Measurements from ENCODE around the gene PDXDC1.
"Not testable (repeated sequence)": the region's sequence is repeated elsewhere in the genome, so short reads cannot be mapped to it uniquely, and the experiment has no call there.

The PDXDC1 gene

DNA sequence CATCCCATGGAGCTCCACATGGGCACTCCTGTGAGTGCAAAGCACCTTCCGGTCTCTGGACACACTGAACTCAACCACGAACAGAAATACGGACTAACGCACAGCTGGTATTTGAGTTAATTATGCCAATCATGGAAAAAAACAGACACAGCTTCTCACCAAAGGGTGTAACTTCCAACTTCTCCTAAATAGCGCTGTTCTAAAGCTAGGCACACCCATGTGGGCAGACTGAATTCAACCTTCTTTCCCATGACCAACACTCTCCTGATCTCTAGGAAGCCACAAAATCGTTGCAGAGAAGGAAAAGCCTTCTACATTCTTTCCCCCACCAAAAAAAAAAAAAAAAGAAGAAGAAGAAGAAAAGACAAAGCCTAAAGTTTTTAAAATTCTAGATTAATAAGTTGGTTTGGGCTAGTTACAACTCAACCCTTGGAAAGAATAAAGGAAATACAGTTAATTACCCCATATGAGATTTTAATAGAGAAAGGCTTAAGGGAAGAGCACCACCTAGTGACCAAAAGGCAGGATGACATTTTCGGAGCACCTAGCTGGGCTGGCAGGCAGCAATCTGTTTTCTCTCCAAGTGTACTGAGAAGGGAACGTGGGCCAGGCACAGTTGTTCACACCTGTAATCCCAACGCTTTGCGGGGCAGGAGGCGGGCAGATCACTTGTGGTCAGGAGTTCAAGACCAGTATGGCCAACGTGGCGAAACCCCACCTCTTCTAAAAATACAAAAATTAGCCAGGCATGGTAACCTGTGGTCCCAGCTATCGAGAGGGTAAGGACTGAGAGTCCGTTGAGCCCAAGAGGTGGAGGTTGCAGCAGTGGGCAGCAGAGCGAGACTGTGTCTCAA lies 97.3 kb downstream of the PDXDC1 start:
- ATAC-seq, result peak; percentile 44 to 53

DNA sequence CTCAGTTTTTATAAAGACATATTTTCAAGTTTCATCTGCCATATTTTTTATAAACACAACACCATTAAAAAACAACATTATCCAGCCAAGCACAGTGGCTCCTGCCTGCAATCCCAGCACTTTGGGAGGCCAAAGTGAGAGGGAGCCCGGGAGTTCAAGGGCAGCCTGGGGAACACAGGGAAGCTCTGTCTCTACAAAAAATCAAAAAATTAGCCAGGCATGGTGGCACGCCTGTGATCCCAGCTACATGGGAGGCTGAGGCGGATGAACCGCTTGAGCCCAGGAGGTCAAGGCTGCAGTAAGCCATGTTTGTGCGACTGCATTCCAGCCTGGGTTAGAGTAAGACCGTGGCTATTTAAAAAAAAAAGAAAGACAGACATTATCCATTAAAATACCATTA lies 98.3 kb downstream of the PDXDC1 start:
- ATAC-seq, result no peak

DNA sequence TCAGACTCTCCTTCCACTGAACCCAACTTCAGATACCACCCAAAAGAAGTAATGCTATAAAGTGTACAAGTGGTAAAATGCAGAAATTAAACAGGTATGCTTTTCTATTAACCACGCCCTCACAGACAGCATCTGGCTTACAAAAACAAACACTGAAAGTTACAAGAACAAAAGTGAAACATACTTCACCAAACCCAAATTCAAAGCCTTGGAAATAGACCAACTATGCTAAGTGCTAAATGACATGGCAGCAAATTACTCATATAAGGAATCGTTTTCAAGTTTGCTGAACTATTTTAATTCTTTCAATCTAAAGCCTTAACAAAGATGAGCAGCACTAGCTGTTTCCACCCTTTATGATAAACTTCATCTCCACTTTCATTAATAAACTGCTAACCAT lies 101.3 kb downstream of the PDXDC1 start:
- ATAC-seq, result peak; percentile 56 to 85

DNA sequence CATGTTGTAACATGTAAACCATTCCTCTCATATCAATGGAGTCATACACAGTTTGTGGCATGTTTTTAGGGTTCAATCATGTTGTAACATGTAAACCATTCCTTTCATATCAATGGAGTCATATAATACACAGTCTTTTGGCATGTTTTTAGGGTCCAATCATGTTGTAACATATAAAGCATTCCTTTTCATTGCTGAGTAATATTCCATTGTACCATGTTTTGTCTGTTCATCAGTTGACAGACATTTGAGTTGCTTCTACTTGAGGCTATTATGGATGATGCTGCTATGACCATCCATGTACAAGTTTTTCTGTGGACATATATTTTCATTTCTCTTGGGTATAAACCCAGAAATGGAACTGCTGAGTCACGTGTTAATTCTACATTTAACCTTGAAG lies 106.1 kb downstream of the PDXDC1 start:
- not testable (repeated sequence) for ATAC-seq

DNA sequence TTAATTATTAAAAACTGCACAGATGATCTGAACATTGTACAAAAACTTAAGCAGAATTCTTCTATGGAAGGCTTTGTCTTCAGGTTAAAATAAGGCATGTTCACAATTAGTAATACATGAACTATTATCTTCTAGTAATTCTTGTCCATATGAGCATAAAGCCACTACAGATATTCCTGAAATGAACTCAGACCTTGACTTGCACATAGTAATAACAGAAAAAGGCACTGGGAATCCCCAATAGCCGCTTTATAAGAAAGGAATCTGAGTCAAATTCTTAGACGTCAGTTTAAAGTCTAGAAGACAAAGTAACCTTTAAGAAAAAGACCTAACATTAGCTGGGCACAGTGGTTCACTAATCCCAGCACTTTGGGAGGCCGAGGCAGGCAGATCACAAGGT lies 108.0 kb downstream of the PDXDC1 start:
- peak; percentile 64 to 80 for ATAC-seq

DNA sequence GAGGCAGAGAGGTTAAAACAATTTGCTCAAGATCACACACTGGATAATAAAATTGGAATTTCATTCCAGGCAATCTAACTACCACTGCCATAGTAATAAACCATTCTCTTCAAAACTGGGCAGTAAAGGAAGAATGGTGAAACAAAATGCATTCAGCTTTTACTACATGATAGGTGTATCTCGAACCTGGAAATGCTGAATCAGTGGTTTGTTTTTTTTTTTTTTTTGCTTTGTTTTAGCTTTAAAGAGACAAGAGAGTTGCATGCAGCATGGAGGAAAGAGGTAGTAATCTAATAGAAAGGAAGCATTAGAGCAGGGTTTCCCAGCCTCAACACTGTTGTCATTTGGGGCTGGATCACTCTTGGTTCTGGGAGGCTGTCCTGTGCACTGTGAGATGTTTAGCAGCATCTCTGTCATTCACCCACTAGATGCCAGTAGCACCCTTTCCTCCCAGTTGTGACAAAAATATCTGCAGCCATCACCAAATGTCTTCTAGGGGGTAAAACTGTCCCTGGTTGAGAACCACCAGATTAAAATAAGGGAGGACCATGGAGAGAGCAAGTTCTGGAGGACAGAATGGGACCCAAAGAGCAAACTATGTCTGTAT lies 115.9 kb downstream of the PDXDC1 start:
- ATAC-seq, result not testable (repeated sequence)

DNA sequence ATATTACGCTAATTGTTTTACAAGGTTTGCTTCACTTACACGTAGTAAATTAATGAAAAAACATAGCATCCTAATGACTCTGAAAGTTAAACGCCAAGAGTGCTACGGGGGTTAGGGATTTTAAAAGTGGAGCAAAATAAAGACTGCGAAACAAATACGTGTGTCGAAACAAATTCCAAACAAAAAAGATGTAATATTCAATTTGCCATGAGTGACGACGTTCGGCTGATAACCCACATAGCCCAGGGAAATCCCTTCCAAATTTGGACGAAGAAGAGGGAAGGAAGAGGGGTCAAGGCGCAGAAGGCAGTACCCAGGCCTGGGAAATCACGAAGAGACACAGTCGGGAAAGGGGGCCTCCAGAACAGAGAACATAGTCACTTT lies 118.7 kb downstream of the PDXDC1 start:
- ATAC-seq, result not testable (repeated sequence)

DNA sequence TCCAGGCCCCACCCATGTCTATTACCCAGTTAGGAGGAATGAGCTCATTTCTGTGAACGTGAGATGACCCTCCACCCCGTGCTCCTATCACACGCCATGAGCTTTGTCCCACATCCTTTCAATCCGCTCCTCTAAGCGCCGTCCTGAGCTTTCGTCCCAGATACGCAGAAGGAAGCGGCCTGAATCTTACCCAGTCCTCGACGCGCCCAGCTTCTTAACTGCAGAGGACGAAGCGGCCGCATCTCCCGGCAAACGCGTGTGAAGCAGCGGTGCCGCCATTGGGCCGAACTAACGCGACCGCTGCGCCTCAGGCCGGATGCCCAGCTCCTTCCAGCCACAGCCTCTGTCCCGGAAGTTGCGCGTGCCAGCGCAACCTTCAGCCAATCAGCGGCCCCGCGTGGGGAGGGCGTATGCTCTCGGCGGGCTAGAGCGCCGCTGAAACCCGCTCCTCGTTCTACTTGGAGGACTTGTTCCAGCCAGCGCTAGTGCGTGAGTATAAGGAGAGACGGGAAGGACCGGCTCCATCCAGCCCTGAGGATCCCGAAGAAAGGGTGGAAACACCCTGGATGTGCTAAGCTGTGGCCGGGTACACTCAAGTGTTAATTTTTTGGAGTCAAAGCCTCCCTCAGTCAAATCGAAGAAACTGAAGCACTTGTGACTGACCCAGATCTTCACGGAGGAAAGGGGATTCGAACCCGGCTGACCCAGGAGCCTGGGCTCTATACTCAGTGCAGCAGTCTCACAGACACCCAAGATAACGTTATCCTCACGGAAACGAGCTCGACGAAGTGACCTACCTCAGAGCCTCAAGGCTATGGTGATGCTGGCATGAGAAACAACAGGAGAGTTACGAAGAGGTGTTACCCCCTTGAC lies 119.4 kb downstream of the PDXDC1 start, which contains the start of gene RRN3:
Gene RRN3, minus strand, starts transcription at position 318 of the 873 bp plus-strand sequence. Its CDS starts 39 bp downstream, at position 279.
- ATAC-seq, result peak; percentile 100

DNA sequence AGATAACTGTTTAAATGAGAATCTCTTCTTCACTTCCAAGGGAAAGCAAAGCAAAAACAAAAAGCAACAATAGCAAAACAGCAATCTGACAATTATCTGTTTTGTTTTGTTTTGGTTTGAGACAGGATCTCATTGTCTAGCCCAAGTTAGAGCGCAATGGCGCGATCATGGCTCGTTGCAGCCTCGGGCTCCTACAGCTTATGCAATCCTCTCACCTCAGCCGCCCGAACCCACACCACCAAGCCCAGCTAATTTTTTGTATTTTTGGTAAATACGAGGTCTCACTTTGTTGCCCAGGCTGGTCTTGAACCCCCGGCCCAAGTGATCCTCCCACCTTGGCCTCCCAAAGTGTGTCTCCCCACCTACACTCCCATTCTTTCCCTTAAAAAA lies 121.8 kb downstream of the PDXDC1 start:
- ATAC-seq, result not testable (repeated sequence)

DNA sequence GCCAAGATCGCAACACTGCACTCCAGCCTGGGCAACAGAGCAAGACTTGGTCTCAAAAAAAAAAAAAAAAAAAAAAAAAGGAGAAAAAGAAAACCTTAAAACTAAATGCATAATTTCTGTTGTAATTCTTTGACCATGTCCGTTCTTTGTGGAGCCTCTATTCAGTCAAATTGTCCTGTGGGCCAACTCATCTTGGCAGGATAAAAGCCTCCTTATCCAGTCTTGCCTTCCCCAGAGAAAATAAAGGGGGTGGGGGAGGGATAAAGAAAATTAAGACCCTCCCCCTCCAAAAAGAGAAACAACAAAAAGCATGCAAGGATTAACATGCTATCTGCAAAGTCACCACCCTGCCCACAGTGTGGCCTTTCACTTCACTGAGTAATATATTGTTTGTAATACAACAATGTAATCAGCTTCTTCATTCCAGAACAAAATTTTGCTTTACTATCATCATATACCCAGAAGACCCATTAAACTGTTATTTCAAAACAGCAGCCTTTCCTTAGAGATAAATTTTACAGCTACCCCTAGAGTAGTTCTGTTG lies 124.6 kb downstream of the PDXDC1 start:
- not testable (repeated sequence) for ATAC-seq

DNA sequence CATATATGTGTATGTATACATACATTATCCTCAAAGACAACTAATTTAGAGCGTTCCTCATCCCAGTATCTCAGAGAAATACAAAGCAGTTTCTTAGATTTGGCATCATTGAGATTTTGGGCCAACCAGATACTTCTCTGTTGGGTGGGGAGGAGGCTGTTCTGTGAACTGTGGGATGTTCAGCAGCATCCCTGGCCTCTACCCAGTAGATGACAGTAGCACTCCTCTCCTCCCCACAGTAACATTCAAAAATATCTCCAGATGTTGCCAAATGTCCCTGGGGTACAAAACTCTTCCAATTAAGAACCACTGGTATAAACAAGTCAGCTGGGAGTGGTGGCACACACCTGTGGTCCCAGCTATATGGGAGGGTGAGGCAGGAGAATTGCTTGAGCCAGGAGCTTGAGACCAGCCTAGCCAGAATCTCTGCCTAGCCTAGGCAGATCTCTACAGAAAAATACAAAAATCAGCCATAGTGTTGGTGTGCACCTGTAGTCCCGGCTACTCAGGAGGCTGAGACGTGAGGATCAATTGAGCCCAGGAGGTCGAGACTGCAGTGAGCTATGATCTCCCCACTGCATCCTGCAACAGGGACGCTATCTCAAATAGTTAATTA lies 125.7 kb downstream of the PDXDC1 start:
- not testable (repeated sequence) for ATAC-seq

DNA sequence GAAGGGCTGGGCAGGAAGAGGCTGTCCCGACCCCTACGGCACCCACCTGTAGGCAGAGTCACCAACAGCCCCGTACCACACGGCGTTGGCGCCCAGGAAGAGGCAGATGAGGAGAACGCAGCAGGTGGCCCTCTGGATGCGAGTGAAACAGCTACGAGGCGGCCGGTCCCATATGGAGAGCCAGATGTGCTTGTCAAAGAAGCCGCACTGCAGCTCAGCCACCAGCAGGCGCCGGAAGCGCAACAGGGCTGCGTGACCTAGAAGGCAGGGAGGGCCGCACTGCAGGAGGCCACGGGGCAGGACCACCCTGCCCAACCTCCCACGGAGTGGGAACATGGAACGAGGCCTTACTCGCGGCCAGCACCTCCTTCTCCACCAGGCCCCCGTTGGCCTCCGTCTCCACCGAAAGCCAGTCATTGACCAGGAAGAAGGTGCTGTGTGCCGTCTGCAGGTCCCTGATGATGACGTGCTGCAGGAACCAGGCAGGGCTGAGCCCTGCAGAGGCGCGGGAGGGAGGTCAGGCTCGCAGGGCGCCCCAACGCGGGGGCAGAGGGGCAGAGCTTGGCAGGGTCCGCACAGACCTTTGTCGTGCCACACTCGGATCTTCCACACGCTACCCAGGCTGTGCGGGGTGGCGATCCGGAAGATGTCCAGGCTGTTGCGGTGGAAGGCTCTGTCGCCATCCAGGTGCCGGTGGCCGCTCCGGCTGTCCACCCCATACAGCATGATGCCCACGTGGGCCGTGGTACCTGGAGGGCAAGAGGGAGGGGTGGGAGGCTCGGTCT lies 153.0 kb downstream of the PDXDC1 start:
- ATAC-seq, result not testable (repeated sequence)

DNA sequence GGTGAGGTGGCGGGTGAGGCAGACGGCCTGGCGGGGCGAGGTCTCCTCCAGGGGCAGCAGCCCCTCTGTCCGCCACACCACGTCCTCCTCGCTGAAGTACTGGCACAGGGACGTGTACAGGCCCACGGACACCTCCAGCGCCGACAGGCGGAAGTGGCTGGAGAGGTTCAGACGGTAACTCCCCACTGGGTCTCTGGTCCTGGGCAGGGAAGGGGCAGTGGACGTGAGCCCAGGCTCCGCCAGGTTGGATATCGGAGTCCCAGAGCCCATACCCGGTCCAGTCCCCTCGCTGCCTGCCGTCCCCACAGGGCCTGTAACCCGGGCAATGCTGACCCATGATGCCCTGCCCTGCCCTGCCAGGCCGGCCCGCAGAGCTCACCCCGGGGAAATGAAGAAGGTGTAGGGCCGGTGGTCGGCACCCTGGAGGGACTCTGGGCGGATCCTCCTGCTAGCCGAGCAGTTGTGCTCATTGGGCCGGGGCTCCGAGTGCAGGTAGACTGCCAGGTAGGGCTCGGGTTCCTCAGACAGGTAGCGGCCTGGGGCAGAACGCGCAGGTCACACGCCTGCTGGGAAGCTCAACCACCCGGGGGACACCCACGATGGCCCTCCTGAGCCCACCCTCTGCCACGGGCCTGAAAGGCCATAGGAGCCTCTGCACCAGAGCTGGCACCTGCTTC lies 155.6 kb downstream of the PDXDC1 start:
- not testable (repeated sequence) for ATAC-seq

DNA sequence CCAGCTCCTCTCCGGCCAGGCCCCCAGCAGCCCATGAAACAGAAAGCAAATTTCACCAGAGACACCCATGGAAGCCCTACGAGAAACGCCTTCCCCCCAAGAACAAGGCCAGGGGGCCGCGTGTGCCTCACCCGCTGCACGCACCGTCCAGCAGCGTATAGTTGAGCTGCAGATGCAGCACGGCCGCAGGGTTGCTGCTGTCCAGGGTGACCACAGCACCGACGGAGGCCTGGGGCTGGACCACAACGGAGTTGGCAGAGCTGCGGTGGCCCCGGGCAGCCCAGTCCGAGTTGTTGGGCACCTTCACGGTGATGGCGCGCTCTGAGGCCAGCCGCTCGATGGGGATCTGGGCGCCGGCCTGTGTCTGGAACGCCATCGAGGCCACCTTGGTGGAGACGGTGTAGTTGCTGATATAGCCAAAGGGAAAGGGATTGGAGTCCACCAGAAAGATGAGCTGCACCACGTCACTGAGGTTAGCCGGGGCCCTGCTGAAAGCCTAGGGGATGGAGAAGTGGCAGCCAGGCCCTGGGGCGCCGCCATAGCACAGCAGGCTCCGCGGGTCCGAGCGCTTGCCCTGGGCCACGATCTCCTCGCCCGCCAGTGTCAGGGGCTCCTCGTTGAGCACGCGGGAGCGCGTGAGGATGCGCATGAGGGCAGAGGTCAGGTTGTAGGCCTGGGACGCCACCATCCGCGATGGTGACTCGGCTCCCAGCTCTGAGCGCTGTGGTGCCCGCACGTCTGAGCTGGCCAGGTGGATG lies 156.3 kb downstream of the PDXDC1 start:
- ATAC-seq, result not testable (repeated sequence)

DNA sequence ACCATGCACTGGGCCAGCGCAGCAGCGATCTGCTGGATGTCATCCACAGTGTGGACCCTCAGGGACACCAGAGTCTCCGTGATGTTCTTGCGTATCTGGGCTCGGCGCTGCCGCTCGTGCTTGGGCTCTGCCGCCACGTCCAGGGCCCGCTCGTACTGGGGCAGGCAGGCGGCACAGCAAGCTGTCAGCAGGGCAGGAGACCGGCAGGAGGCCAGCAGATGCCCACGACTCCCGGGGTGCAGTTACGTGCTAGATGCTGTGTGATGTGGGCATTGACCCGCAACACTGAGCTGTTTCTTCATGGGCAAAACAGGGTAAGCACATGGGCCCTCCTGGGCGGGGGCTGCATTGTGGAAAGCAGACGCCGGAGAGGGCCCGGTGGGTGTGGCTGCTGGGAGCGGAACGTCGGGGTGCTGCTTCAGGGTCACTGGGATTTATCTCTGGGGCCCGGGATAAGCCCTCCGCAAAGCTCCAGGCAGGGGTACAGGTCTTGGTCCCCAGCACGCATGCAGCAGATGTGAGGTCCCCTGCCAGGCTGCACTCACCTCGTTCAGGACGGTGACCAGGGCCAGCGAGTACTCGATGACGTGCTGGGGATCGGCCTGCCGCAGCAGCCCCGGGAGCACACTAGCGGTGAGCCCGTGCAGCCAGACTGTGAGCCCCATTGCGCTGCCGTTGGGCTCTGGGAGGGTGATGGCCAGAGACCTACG lies 158.0 kb downstream of the PDXDC1 start:
- ATAC-seq, result not testable (repeated sequence)

DNA sequence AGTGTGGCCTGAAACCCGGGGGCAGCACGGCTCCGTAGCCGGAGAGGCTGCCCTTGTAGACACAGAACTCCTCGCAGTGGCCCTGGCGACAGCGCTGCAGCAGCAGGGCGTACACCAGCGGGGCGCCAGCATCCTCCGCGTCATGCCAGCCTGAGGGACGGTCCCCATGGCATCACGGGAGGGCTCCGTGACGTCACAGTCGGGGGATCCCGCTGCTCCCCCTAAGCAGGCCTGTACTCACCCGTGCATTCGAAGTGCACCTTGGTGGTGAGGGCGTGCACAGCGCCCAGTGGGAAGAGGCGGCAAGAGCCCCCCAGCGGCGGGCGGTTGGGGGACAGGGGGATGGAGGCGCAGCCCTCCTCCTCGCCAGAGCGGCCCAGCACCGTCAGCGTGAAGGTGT lies 158.7 kb downstream of the PDXDC1 start:
- not testable (repeated sequence) for ATAC-seq

DNA sequence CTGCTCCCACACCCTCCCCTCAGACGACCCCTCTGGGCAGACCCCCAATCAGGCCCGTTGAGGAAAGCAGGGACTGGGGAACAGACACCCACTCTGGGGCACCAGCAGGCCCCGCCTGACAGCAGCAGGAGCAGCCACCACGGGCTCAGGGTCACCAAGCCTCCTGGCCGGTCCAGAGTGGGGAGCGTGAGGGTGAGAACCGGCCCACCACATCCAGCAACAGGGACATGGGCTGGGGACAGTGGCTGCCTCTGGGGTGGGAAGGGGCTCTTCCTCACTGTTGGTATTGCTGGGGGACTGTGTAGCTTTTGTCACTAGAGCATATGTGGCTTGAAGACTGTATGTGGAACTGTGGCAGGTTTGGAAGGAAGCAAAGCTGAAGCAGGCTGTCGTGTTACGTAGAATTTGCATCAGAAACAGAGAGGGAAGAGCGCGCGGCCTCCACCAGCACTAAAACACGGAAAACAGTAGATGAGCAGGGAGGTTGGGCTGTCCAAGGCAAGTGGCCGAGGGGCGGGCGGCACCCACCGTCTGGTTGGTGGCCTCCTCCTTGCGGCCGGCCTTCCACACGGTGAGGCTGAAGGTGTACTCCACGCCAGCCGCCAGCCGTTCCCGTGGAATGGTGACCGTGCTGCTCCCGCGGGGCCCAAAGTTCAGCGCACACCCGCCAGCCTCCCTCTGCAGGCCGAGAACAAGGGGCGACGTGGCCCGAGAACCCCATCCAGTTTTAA lies 160.1 kb downstream of the PDXDC1 start:
- ATAC-seq, result not testable (repeated sequence)

Measured in activated CD4-positive, CD25-positive, alpha-beta regulatory T cell treated with anti-CD3 and anti-CD28 coated beads, Interleukin-2, amount 50 U/mL, for 24 hours (primary cell).